ENCODE data around the gene TRRAP. TPM values are rescaled to one million over a fixed set of nuclear protein-coding genes. Genes with fewer than 3 reads are reported as not detected.

Gene TRRAP
- total and polyA plus RNA-seq, 10 donors, result 8.4 to 73.4 (median 57.5) TPM

- no peaks in the 10 kb centered on the region for H3K9me3 ChIP-seq
- peaks cover 3 to 77% (median 55%) of the 10 kb centered on the region in 6 donors for H3K36me3 ChIP-seq
- peaks cover 0 to 6% (median 0%) of the 10 kb centered on the region in 6 donors for H3K4me1 ChIP-seq
- H3K27ac ChIP-seq, result peak overlapping the region in 1 of 8 donors; percentile 63
- DNase-seq, result no peak
- H3K27me3 ChIP-seq (replicated peaks in 1 of 7), result no peaks in the 10 kb centered on the region
- intact Hi-C loops (cut with DNase I; ENCODE audit: low total_unique reads), result no loop called here
- no peak overlapping the region for H3K4me3 ChIP-seq
- 90 to 96% (median 93%) methylated on average over 27 of the region's 27 CpGs for WGBS, 5 donors
- TF ChIP-seq POLR2A (IDR thresholded peaks at IDR 0.05) (no peak), POLR2AphosphoS5 (IDR thresholded peaks at IDR 0.05) (peak in 2 of 3 donors; percentile 20 to 38), CTCF (IDR thresholded peaks at IDR 0.05 in 8 of 11, conservative IDR thresholded peaks at IDR 0.05 in 3 of 11) (no peak)
Observed at GRCh38 chr7:99028261-99028973, 150.1 kb downstream of the TRRAP start.

- intact Hi-C loops (cut with DNase I; ENCODE audit: low total_unique reads), result no loop called here
- 64 to 81% (median 69%) methylated on average over 9 of the region's 9 CpGs for WGBS, 5 donors
- Histone ChIP-seq H3K27me3 (replicated peaks in 1 of 7) (no peaks in the 10 kb centered on the region), H3K4me1 (peaks cover 0 to 6% (median 0%) of the 10 kb centered on the region in 6 donors), H3K36me3 (peaks cover 5 to 84% (median 69%) of the 10 kb centered on the region in 6 donors), H3K4me3 (no peak overlapping the region), H3K9me3 (no peaks in the 10 kb centered on the region), H3K27ac (peak overlapping the region in 5 of 8 donors; percentile 15 to 63 (median 50))
- no peak for DNase-seq
- TF ChIP-seq POLR2AphosphoS5 (IDR thresholded peaks at IDR 0.05) (no peak), CTCF (IDR thresholded peaks at IDR 0.05 in 8 of 11, conservative IDR thresholded peaks at IDR 0.05 in 3 of 11) (no peak), POLR2A (IDR thresholded peaks at IDR 0.05) (no peak)
Observed at GRCh38 chr7:99029466-99030435, 151.4 kb downstream of the TRRAP start.

GRCh38 chr7:99030457-99030856 lies 152.1 kb downstream of the TRRAP start:
- WGBS, 5 donors, result 93 to 98% (median 95%) methylated on average over 6 of the region's 6 CpGs
- peaks cover 0 to 6% (median 0%) of the 10 kb centered on the region in 6 donors for H3K4me1 ChIP-seq
- no peaks in the 10 kb centered on the region for H3K27me3 ChIP-seq (replicated peaks in 1 of 7)
- peak overlapping the region in 5 of 8 donors; percentile 43 to 63 (median 54) for H3K27ac ChIP-seq
- peaks cover 7 to 91% (median 76%) of the 10 kb centered on the region in 6 donors for H3K36me3 ChIP-seq
- TF ChIP-seq POLR2A (IDR thresholded peaks at IDR 0.05) (no peak), POLR2AphosphoS5 (IDR thresholded peaks at IDR 0.05) (no peak), CTCF (IDR thresholded peaks at IDR 0.05 in 8 of 11, conservative IDR thresholded peaks at IDR 0.05 in 3 of 11) (no peak)
- no peak for DNase-seq
- H3K9me3 ChIP-seq, result no peaks in the 10 kb centered on the region
- intact Hi-C loops (cut with DNase I; ENCODE audit: low total_unique reads), result no loop called here
- H3K4me3 ChIP-seq, result no peak overlapping the region
